Measurements from ENCODE around the gene SMC4. TPM values are rescaled to one million over a fixed set of nuclear protein-coding genes. Genes with fewer than 3 reads are reported as not detected.

SMC4 gene
- 115 to 144 TPM (median 125 TPM) in 3 replicates for total RNA-seq (2021)
- percentile 98 among the genes with signal in this experiment for Bru-seq, nascent RNA
- long read RNA-seq, experiment 1, full-length matches to known transcripts = 251 of 481 reads
- long read RNA-seq, experiment 1, partial matches to known transcripts = 100 of 481 reads
- long read RNA-seq, experiment 1, other reads (novel, unspliced or antisense) = 130 of 481 reads
- long read RNA-seq, experiment 2, full-length matches to known transcripts = 25 of 127 reads
- long read RNA-seq, experiment 2, partial matches to known transcripts = 71 of 127 reads
- long read RNA-seq, experiment 2, other reads (novel, unspliced or antisense) = 31 of 127 reads
- long read RNA-seq, experiment 3, partial matches to known transcripts = 14 of 18 reads
- long read RNA-seq, experiment 3, other reads (novel, unspliced or antisense) = 4 of 18 reads

DNA sequence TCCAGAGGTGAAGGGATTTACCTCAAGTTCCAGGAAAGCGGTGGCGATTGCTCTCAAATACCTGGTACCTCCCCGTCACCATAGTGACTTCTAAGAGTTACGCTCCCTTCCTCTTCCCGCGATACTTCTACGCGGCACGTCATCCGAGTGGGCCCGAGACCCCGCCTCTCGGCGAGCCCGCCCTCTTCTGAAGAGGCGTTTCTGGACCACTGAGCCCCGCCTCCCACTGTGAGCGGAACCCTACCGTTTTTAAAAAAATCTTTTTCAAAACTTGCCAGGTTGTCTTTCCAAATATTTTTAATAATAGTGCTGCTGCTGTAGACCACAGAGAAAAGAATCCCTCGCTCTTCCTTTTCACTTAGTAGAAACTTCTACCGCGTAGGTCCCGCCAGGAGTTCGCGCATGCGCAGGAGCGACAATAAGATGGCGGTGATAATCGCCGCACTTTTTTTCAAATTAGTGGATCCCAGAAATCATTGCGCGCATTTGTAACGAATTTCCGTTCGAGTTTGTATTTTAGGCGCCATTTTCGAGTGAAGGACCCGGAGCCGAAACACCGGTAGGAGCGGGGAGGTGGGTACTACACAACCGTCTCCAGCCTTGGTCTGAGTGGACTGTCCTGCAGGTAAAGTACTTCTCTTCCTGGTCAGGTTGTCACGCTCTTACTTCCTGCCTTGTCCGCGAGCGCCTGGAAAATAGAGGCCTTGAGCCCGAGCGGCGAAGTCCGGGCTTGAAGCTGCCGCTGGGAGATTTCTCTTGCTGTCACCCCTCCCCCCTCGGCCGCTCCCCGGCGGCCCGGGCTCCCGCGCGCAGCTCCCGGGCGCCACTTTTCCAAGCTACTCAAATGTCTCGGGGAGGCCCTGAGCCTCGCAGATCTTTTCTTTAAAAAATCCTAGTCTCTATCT, at the start of gene SMC4, which contains the start of gene IFT80:
Gene SMC4 (plus strand): TSS at position 526 of the 905 bp plus-strand sequence. CDS start 1,177 bp downstream, outside the sequence.
Gene IFT80 (minus strand): TSS at position 101 of the 905 bp plus-strand sequence. CDS start 14,625 bp downstream, outside the sequence.
- ChIA-PET CTCF (interaction anchor here (1.1 kb wide), 1 partner anchor 367 kb away, joined by 3 read pairs; no protein-coding TSS in a partner anchor), POLR2A (interaction anchor here (1.0 to 2.3 kb wide), 2 partner anchors 50 to 659 kb away, joined by 3 to 25 read pairs; partner anchors contain the start of gene TRIM59)
- TF ChIP-seq, protein P1, sequence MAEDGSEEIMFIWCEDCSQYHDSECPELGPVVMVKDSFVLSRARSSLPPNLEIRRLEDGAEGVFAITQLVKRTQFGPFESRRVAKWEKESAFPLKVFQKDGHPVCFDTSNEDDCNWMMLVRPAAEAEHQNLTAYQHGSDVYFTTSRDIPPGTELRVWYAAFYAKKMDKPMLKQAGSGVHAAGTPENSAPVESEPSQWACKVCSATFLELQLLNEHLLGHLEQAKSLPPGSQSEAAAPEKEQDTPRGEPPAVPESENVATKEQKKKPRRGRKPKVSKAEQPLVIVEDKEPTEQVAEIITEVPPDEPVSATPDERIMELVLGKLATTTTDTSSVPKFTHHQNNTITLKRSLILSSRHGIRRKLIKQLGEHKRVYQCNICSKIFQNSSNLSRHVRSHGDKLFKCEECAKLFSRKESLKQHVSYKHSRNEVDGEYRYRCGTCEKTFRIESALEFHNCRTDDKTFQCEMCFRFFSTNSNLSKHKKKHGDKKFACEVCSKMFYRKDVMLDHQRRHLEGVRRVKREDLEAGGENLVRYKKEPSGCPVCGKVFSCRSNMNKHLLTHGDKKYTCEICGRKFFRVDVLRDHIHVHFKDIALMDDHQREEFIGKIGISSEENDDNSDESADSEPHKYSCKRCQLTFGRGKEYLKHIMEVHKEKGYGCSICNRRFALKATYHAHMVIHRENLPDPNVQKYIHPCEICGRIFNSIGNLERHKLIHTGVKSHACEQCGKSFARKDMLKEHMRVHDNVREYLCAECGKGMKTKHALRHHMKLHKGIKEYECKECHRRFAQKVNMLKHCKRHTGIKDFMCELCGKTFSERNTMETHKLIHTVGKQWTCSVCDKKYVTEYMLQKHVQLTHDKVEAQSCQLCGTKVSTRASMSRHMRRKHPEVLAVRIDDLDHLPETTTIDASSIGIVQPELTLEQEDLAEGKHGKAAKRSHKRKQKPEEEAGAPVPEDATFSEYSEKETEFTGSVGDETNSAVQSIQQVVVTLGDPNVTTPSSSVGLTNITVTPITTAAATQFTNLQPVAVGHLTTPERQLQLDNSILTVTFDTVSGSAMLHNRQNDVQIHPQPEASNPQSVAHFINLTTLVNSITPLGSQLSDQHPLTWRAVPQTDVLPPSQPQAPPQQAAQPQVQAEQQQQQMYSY (CRISPR knock-in tag; IDR thresholded peaks at IDR 0.05) = no peak; the same call in 1 of the 2 replicates
- no peak for TF ChIP-seq ESRRA (CRISPR knock-in tag; IDR thresholded peaks at IDR 0.05; ENCODE audit: borderline replicate concordance)
- peak; percentile 98 for TF ChIP-seq MYBL2 (CRISPR knock-in tag; IDR thresholded peaks at IDR 0.05)
- TF ChIP-seq GABPB1 (CRISPR knock-in tag; IDR thresholded peaks at IDR 0.05) = peak; percentile 50; the same call in 1 of the 2 replicates
- TF ChIP-seq CREM (CRISPR knock-in tag; IDR thresholded peaks at IDR 0.05) = no peak
- TF ChIP-seq SP1 (CRISPR knock-in tag; conservative IDR thresholded peaks at IDR 0.05) = peak; percentile 74
- TF ChIP-seq TEAD4 (CRISPR knock-in tag; IDR thresholded peaks at IDR 0.05) = no peak
- TF ChIP-seq, protein P2, sequence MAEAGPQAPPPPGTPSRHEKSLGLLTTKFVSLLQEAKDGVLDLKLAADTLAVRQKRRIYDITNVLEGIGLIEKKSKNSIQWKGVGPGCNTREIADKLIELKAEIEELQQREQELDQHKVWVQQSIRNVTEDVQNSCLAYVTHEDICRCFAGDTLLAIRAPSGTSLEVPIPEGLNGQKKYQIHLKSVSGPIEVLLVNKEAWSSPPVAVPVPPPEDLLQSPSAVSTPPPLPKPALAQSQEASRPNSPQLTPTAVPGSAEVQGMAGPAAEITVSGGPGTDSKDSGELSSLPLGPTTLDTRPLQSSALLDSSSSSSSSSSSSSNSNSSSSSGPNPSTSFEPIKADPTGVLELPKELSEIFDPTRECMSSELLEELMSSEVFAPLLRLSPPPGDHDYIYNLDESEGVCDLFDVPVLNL (CRISPR knock-in tag; IDR thresholded peaks at IDR 0.05; ENCODE audit: borderline replicate concordance, low read depth) = peak; percentile 43; the same call in 1 of the 2 replicates
- TF ChIP-seq HMGXB4 (CRISPR knock-in tag; IDR thresholded peaks at IDR 0.05) = peak; percentile 26; the same call in 1 of the 2 replicates
- TF ChIP-seq, protein P3, sequence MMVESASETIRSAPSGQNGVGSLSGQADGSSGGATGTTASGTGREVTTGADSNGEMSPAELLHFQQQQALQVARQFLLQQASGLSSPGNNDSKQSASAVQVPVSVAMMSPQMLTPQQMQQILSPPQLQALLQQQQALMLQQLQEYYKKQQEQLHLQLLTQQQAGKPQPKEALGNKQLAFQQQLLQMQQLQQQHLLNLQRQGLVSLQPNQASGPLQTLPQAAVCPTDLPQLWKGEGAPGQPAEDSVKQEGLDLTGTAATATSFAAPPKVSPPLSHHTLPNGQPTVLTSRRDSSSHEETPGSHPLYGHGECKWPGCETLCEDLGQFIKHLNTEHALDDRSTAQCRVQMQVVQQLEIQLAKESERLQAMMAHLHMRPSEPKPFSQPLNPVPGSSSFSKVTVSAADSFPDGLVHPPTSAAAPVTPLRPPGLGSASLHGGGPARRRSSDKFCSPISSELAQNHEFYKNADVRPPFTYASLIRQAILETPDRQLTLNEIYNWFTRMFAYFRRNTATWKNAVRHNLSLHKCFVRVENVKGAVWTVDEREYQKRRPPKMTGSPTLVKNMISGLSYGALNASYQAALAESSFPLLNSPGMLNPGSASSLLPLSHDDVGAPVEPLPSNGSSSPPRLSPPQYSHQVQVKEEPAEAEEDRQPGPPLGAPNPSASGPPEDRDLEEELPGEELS (CRISPR knock-in tag; IDR thresholded peaks at IDR 0.05) = 0 out of 2 replicates have a peak, but pooled peaks have one; percentile 24
- TF ChIP-seq E2F5 (CRISPR knock-in tag; IDR thresholded peaks at IDR 0.05) = peak; percentile 69; the same call in 1 of the 2 replicates
- TF ChIP-seq IRF2 (CRISPR knock-in tag; IDR thresholded peaks at IDR 0.05; ENCODE audit: borderline replicate concordance, low read depth) = no peak
- 0 out of 2 replicates have a peak, but pooled peaks have one; percentile 26 for TF ChIP-seq FOXK1 (CRISPR knock-in tag; IDR thresholded peaks at IDR 0.05)
- TF ChIP-seq, protein P4, sequence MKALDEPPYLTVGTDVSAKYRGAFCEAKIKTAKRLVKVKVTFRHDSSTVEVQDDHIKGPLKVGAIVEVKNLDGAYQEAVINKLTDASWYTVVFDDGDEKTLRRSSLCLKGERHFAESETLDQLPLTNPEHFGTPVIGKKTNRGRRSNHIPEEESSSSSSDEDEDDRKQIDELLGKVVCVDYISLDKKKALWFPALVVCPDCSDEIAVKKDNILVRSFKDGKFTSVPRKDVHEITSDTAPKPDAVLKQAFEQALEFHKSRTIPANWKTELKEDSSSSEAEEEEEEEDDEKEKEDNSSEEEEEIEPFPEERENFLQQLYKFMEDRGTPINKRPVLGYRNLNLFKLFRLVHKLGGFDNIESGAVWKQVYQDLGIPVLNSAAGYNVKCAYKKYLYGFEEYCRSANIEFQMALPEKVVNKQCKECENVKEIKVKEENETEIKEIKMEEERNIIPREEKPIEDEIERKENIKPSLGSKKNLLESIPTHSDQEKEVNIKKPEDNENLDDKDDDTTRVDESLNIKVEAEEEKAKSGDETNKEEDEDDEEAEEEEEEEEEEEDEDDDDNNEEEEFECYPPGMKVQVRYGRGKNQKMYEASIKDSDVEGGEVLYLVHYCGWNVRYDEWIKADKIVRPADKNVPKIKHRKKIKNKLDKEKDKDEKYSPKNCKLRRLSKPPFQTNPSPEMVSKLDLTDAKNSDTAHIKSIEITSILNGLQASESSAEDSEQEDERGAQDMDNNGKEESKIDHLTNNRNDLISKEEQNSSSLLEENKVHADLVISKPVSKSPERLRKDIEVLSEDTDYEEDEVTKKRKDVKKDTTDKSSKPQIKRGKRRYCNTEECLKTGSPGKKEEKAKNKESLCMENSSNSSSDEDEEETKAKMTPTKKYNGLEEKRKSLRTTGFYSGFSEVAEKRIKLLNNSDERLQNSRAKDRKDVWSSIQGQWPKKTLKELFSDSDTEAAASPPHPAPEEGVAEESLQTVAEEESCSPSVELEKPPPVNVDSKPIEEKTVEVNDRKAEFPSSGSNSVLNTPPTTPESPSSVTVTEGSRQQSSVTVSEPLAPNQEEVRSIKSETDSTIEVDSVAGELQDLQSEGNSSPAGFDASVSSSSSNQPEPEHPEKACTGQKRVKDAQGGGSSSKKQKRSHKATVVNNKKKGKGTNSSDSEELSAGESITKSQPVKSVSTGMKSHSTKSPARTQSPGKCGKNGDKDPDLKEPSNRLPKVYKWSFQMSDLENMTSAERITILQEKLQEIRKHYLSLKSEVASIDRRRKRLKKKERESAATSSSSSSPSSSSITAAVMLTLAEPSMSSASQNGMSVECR (CRISPR knock-in tag; IDR thresholded peaks at IDR 0.05; ENCODE audit: borderline replicate concordance) = no peak
- TF ChIP-seq, protein P5, sequence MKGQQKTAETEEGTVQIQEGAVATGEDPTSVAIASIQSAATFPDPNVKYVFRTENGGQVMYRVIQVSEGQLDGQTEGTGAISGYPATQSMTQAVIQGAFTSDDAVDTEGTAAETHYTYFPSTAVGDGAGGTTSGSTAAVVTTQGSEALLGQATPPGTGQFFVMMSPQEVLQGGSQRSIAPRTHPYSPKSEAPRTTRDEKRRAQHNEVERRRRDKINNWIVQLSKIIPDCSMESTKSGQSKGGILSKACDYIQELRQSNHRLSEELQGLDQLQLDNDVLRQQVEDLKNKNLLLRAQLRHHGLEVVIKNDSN (CRISPR knock-in tag; IDR thresholded peaks at IDR 0.05) = 0 out of 2 replicates have a peak, but pooled peaks have one; percentile 12
- TF ChIP-seq TP53 (CRISPR knock-in tag; IDR thresholded peaks at IDR 0.05) = no peak
- TF ChIP-seq ZNF416 (CRISPR knock-in tag; IDR thresholded peaks at IDR 0.05) = no peak; the same call in 1 of the 2 replicates
- Mint-ChIP-seq H3K27me3 (ENCODE audit: low read depth) (peaks cover 8% of the 10 kb centered on the region; the same call in 1 of the 2 replicates), H3K4me3 (peak within 1 kb of the TSS; percentile 99), H3K36me3 (peaks cover 12% of the 10 kb centered on the region), H3K4me1 (peaks cover 36% of the 10 kb centered on the region), H3K27ac (peak within 1 kb of the TSS; percentile 99), H3K9me3 (no peaks in the 10 kb centered on the region)
- ATAC-seq (peak; percentile 96), DNase-seq (ENCODE audit: low spot score) (peak; percentile 96)
